Measurements from ENCODE around the gene USP6.
"Not testable (repeated sequence)": the region's sequence is repeated elsewhere in the genome, so short reads cannot be mapped to it uniquely, and the experiment has no call there.

Gene USP6

DNA sequence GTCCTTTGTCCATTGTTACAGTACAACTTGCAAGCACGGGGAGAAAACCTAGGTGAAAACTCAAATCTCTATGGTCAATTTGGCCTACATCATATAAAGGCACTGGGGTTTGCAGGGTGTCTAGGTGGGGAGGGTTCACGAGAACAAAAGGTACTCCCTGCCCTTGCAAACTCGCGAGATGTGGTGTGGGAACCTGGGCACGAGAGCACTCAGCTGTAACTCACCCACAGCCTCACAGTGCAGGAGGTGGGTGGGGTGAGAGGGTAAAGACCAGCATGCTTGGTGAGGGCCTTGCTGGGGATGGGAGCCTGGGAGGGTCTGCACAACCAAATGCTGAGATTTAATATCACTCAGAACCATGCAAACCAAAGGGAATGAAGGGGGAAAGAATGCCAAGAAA lies 94.3 kb downstream of the USP6 start:
- H3K36me3 ChIP-seq (ENCODE audit: control insufficient read depth in 5 of 5, insufficient read depth in 5 of 5, low read length in 5 of 5): peaks cover 0 to 20% (median 10%) of the 10 kb centered on the region in 5 donors
- peaks cover 0 to 6% (median 0%) of the 10 kb centered on the region in 5 donors for H3K4me1 ChIP-seq (ENCODE audit: control insufficient read depth in 5 of 5, insufficient read depth in 5 of 5, low read length in 5 of 5)
- no peak overlapping the region for H3K4me3 ChIP-seq (ENCODE audit: low read depth in 1 of 5, low read length in 5 of 5)
- no peak overlapping the region for H3K9ac ChIP-seq (ENCODE audit: low read length in 5 of 5)
- no peak overlapping the region for H3K27ac ChIP-seq (ENCODE audit: low read depth, low read length)
- H3K27me3 ChIP-seq (ENCODE audit: control insufficient read depth in 5 of 5, insufficient read depth in 4 of 5, low read length in 5 of 5): no peaks in the 10 kb centered on the region
- H3K9me3 ChIP-seq (ENCODE audit: control insufficient read depth in 5 of 5, low read length in 5 of 5): no peaks in the 10 kb centered on the region

DNA sequence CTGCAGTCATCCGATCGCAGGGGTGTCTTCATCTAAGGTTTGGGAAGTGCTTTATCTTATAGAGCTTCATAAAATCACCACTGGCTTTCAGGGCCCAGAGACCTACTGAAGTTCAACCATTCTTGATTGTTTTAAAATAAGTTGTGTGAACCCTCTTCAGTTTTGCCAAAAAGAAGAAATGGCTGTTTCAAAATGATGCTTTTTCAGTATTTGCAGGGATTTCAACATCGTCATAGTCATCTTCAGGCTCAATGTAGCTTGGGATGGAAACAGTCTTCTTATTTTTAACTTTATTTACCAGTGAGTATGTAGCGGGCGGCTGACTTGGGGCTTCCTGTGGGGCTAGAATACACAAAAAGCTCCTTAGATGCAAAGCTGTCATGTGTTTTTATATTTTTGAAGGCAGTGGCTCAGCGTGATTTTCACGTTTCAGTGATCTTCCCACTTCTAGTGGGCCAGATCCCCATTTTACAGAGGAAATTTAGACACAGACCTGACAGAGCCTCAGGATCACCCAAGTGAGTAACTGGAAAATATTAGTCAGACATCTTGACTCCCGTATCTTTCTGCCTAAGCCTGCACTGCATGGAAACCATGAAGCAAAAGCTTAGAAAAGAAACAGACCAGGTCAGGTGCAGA lies 94.9 kb downstream of the USP6 start:
- peaks cover 2 to 26% (median 13%) of the 10 kb centered on the region in 5 donors for H3K36me3 ChIP-seq (ENCODE audit: control insufficient read depth in 5 of 5, insufficient read depth in 5 of 5, low read length in 5 of 5)
- H3K27me3 ChIP-seq (ENCODE audit: control insufficient read depth in 5 of 5, insufficient read depth in 4 of 5, low read length in 5 of 5): no peaks in the 10 kb centered on the region
- H3K4me3 ChIP-seq (ENCODE audit: low read depth in 1 of 5, low read length in 5 of 5): no peak overlapping the region
- H3K4me1 ChIP-seq (ENCODE audit: control insufficient read depth in 5 of 5, insufficient read depth in 5 of 5, low read length in 5 of 5): peaks cover 0 to 6% (median 0%) of the 10 kb centered on the region in 5 donors
- H3K9me3 ChIP-seq (ENCODE audit: control insufficient read depth in 5 of 5, low read length in 5 of 5): no peaks in the 10 kb centered on the region
- H3K9ac ChIP-seq (ENCODE audit: low read length in 5 of 5): no peak overlapping the region
- H3K27ac ChIP-seq (ENCODE audit: low read depth, low read length): no peak overlapping the region

- peaks cover 2 to 29% (median 15%) of the 10 kb centered on the region in 5 donors for H3K36me3 ChIP-seq (ENCODE audit: control insufficient read depth in 5 of 5, insufficient read depth in 5 of 5, low read length in 5 of 5)
- no peak overlapping the region for H3K9ac ChIP-seq (ENCODE audit: low read length in 5 of 5)
- no peaks in the 10 kb centered on the region for H3K27me3 ChIP-seq (ENCODE audit: control insufficient read depth in 5 of 5, insufficient read depth in 4 of 5, low read length in 5 of 5)
- peaks cover 0 to 6% (median 0%) of the 10 kb centered on the region in 5 donors for H3K4me1 ChIP-seq (ENCODE audit: control insufficient read depth in 5 of 5, insufficient read depth in 5 of 5, low read length in 5 of 5)
- no peak overlapping the region for H3K27ac ChIP-seq (ENCODE audit: low read depth, low read length)
- H3K4me3 ChIP-seq (ENCODE audit: low read depth in 1 of 5, low read length in 5 of 5): no peak overlapping the region
- no peaks in the 10 kb centered on the region for H3K9me3 ChIP-seq (ENCODE audit: control insufficient read depth in 5 of 5, low read length in 5 of 5)
Measured at GRCh38 chr17:5211458-5211857, 95.6 kb downstream of the USP6 start.

DNA sequence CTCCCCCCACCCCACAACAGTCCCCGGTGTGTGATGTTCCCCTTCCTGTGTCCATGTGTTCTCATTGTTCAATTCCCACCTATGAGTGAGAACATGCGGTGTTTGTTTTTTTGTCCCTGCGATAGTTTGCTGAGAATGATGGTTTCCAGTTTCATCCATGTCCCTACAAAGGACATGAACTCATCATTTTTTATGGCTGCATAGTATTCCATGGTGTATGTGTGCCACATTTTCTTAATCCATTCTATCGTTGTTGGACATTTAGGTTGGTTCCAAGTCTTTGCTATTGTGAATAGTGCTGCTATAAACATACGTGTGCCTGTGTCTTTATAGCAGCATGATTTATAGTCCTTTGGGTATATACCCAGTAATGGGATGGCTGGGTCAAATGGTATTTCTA lies 101.7 kb downstream of the USP6 start:
- H3K27me3 ChIP-seq (ENCODE audit: control insufficient read depth in 5 of 5, insufficient read depth in 4 of 5, low read length in 5 of 5); H3K4me1 ChIP-seq (ENCODE audit: control insufficient read depth in 5 of 5, insufficient read depth in 5 of 5, low read length in 5 of 5); H3K9me3 ChIP-seq (ENCODE audit: control insufficient read depth in 5 of 5, low read length in 5 of 5); H3K9ac ChIP-seq (ENCODE audit: low read length in 5 of 5); H3K4me3 ChIP-seq (ENCODE audit: low read depth in 1 of 5, low read length in 5 of 5); H3K27ac ChIP-seq (ENCODE audit: low read depth, low read length): not testable (repeated sequence)
- H3K36me3 ChIP-seq (ENCODE audit: control insufficient read depth in 5 of 5, insufficient read depth in 5 of 5, low read length in 5 of 5): peaks cover 2 to 28% (median 16%) of the 10 kb centered on the region in 5 donors

GRCh38 chr17:5219536-5219935 lies 103.7 kb downstream of the USP6 start:
- peaks cover 2 to 34% (median 22%) of the 10 kb centered on the region in 5 donors for H3K36me3 ChIP-seq (ENCODE audit: control insufficient read depth in 5 of 5, insufficient read depth in 5 of 5, low read length in 5 of 5)
- no peak overlapping the region for H3K9ac ChIP-seq (ENCODE audit: low read length in 5 of 5)
- H3K9me3 ChIP-seq (ENCODE audit: control insufficient read depth in 5 of 5, low read length in 5 of 5): no peaks in the 10 kb centered on the region
- H3K4me1 ChIP-seq (ENCODE audit: control insufficient read depth in 5 of 5, insufficient read depth in 5 of 5, low read length in 5 of 5): no peaks in the 10 kb centered on the region
- no peak overlapping the region for H3K4me3 ChIP-seq (ENCODE audit: low read depth in 1 of 5, low read length in 5 of 5)
- H3K27ac ChIP-seq (ENCODE audit: low read depth, low read length): no peak overlapping the region
- no peaks in the 10 kb centered on the region for H3K27me3 ChIP-seq (ENCODE audit: control insufficient read depth in 5 of 5, insufficient read depth in 4 of 5, low read length in 5 of 5)

- Histone ChIP-seq H3K27ac (ENCODE audit: low read depth, low read length) (no peak overlapping the region), H3K9ac (ENCODE audit: low read length in 5 of 5) (no peak overlapping the region), H3K27me3 (ENCODE audit: control insufficient read depth in 5 of 5, insufficient read depth in 4 of 5, low read length in 5 of 5) (no peaks in the 10 kb centered on the region), H3K4me3 (ENCODE audit: low read depth in 1 of 5, low read length in 5 of 5) (no peak overlapping the region), H3K36me3 (ENCODE audit: control insufficient read depth in 5 of 5, insufficient read depth in 5 of 5, low read length in 5 of 5) (peaks cover 2 to 31% (median 21%) of the 10 kb centered on the region in 5 donors), H3K4me1 (ENCODE audit: control insufficient read depth in 5 of 5, insufficient read depth in 5 of 5, low read length in 5 of 5) (no peaks in the 10 kb centered on the region), H3K9me3 (ENCODE audit: control insufficient read depth in 5 of 5, low read length in 5 of 5) (no peaks in the 10 kb centered on the region)
Measured at GRCh38 chr17:5220074-5220473, 104.2 kb downstream of the USP6 start.

DNA sequence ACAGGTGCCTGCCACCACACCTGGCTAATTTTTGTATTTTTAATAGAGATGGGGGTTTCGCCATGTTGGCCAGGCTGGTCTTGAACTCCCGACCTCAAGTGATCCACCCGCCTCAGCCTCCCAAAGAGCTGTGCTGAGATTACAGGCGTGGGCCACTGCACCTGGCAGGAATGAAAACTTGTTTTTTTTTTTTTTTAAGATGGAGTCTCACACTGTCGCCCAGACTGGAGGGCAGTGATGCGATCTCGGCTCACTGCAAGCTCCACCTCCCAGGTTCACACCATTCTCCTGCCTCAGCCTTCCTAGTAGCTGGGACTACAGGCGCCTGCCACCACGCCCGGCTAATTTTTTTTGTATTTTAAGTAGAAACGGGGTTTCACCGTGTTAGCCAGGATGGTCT lies 106.1 kb downstream of the USP6 start:
- H3K4me3 ChIP-seq (ENCODE audit: low read depth in 1 of 5, low read length in 5 of 5); H3K9ac ChIP-seq (ENCODE audit: low read length in 5 of 5); H3K27ac ChIP-seq (ENCODE audit: low read depth, low read length); H3K4me1 ChIP-seq (ENCODE audit: control insufficient read depth in 5 of 5, insufficient read depth in 5 of 5, low read length in 5 of 5); H3K27me3 ChIP-seq (ENCODE audit: control insufficient read depth in 5 of 5, insufficient read depth in 4 of 5, low read length in 5 of 5); H3K9me3 ChIP-seq (ENCODE audit: control insufficient read depth in 5 of 5, low read length in 5 of 5): not testable (repeated sequence)
- H3K36me3 ChIP-seq (ENCODE audit: control insufficient read depth in 5 of 5, insufficient read depth in 5 of 5, low read length in 5 of 5): peaks cover 0 to 24% (median 14%) of the 10 kb centered on the region in 5 donors
